ENCODE measurements around the gene TPP1. TPM values are rescaled to one million over a fixed set of nuclear protein-coding genes. Genes with fewer than 3 reads are reported as not detected.

Gene TPP1
- total and polyA plus RNA-seq, 2 donors (not counting 1 experiment from before 2014, with no cell fraction given) = 127 to 136 TPM

DNA sequence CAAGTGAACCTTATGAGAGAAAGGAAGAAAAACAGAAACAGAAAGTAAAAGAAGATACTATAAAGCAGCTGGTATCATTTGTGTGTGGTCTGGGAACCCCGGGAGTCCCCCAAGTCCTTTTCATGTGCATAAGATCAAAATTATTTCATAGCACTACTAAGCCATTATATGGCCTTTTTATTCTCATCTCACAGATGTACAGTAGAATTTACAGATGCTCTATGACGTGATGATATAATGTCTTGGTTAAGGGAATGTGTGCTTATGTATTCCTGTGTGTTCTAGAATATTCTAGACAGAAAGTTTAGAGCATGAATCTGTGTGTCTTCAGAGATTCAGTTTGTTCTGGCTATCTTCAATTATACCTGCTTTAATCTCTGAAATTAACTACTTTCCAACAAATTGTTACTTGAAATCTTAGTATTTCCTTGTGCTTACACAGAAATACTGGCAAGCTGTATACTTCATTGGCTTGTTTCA, 8.6 kb upstream of the TPP1 start:
- Histone ChIP-seq H3K9me3 (ENCODE audit: control insufficient read depth, insufficient read depth, low read depth, low read length) (no peaks in the 10 kb centered on the region), H3K4me1 (ENCODE audit: control insufficient read depth, extremely low read depth, insufficient read depth, low read length) (no peaks in the 10 kb centered on the region), H2AFZ (ENCODE audit: low read length) (no peak overlapping the region), H3K4me3 (replicated peaks in 1 of 4; ENCODE audit: control extremely low read depth in 1 of 4, insufficient read depth in 1 of 4, low read depth in 3 of 4, low read length in 4 of 4) (no peak overlapping the region), H3K4me2 (ENCODE audit: extremely low read depth, insufficient read depth, low read length) (no peak overlapping the region), H3K27me3 (ENCODE audit: control insufficient read depth, insufficient read depth, low read length) (no peaks in the 10 kb centered on the region), H3K9ac (ENCODE audit: insufficient read depth, low read length) (no peak overlapping the region), H3K79me2 (ENCODE audit: control insufficient read depth, insufficient read depth, low read length) (no peaks in the 10 kb centered on the region), H3K27ac (ENCODE audit: insufficient read depth, low read length) (no peak overlapping the region), H4K20me1 (ENCODE audit: control insufficient read depth, extremely low read depth, insufficient read depth, low read length) (no peaks in the 10 kb centered on the region), H3K36me3 (ENCODE audit: control insufficient read depth, insufficient read depth, low read length) (no peaks in the 10 kb centered on the region)
- TF ChIP-seq EZH2 (IDR thresholded peaks at IDR 0.05; ENCODE audit: low read length, missing control alignments) = no peak
- TF ChIP-seq, protein P1, sequence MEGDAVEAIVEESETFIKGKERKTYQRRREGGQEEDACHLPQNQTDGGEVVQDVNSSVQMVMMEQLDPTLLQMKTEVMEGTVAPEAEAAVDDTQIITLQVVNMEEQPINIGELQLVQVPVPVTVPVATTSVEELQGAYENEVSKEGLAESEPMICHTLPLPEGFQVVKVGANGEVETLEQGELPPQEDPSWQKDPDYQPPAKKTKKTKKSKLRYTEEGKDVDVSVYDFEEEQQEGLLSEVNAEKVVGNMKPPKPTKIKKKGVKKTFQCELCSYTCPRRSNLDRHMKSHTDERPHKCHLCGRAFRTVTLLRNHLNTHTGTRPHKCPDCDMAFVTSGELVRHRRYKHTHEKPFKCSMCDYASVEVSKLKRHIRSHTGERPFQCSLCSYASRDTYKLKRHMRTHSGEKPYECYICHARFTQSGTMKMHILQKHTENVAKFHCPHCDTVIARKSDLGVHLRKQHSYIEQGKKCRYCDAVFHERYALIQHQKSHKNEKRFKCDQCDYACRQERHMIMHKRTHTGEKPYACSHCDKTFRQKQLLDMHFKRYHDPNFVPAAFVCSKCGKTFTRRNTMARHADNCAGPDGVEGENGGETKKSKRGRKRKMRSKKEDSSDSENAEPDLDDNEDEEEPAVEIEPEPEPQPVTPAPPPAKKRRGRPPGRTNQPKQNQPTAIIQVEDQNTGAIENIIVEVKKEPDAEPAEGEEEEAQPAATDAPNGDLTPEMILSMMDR (conservative IDR thresholded peaks at IDR 0.05 in 1 of 2, IDR thresholded peaks at IDR 0.05 in 1 of 2; ENCODE audit: low read depth in 1 of 2, low read length in 2 of 2) = no peak
- DNase-seq (ENCODE audit: low read depth in 2 of 2) = no peak

DNA sequence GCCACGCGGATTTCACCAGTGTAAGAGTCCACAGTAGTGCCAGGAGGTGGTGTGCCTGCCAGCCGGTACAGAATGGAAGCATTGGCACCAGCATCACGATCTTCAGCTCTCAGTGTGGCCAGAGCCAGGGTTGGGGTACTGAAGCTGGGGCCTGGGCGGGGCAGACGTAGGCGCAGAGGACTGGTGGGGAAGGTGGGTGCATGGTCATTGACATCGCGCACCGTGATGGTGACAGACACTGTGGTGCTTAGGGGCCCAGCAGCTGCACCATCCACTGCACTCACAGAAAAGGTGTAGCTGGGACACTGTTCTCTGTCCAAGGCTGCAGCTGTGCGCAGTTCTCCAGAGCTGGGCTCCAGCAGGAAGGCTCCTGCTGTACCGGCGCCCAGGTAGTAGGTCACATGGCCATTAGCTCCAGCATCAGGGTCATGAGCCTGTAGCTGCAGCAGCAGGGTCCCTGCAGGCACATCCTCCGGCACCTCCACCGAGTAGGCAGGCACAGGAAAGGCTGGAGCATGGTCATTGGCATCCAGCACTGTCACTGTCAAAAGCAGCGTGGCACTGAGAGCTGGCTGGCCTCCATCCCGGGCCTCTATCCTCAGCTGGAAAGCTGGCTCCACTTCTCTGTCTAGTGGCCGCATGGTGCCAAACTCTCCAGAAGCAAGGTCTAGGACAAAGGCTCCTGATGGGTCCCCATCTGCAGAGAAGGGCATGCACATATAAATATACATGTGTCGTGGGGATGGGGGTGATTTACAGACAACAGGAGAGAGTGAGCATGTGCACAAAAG, 7.9 kb upstream of the TPP1 start:
- Histone ChIP-seq H3K9ac (ENCODE audit: insufficient read depth, low read length) (no peak overlapping the region), H3K79me2 (ENCODE audit: control insufficient read depth, insufficient read depth, low read length) (no peaks in the 10 kb centered on the region), H3K9me3 (ENCODE audit: control insufficient read depth, insufficient read depth, low read depth, low read length) (no peaks in the 10 kb centered on the region), H2AFZ (ENCODE audit: low read length) (no peak overlapping the region), H3K4me1 (ENCODE audit: control insufficient read depth, extremely low read depth, insufficient read depth, low read length) (no peaks in the 10 kb centered on the region), H3K4me3 (replicated peaks in 1 of 4; ENCODE audit: control extremely low read depth in 1 of 4, insufficient read depth in 1 of 4, low read depth in 3 of 4, low read length in 4 of 4) (no peak overlapping the region), H3K27ac (ENCODE audit: insufficient read depth, low read length) (no peak overlapping the region), H3K27me3 (ENCODE audit: control insufficient read depth, insufficient read depth, low read length) (no peaks in the 10 kb centered on the region), H3K36me3 (ENCODE audit: control insufficient read depth, insufficient read depth, low read length) (no peaks in the 10 kb centered on the region), H4K20me1 (ENCODE audit: control insufficient read depth, extremely low read depth, insufficient read depth, low read length) (no peaks in the 10 kb centered on the region), H3K4me2 (ENCODE audit: extremely low read depth, insufficient read depth, low read length) (no peak overlapping the region)
- no peak for DNase-seq (ENCODE audit: low read depth in 2 of 2)
- TF ChIP-seq, protein P1 (conservative IDR thresholded peaks at IDR 0.05 in 1 of 2, IDR thresholded peaks at IDR 0.05 in 1 of 2; ENCODE audit: low read depth in 1 of 2, low read length in 2 of 2) = no peak
- TF ChIP-seq EZH2 (IDR thresholded peaks at IDR 0.05; ENCODE audit: low read length, missing control alignments) = no peak

DNA sequence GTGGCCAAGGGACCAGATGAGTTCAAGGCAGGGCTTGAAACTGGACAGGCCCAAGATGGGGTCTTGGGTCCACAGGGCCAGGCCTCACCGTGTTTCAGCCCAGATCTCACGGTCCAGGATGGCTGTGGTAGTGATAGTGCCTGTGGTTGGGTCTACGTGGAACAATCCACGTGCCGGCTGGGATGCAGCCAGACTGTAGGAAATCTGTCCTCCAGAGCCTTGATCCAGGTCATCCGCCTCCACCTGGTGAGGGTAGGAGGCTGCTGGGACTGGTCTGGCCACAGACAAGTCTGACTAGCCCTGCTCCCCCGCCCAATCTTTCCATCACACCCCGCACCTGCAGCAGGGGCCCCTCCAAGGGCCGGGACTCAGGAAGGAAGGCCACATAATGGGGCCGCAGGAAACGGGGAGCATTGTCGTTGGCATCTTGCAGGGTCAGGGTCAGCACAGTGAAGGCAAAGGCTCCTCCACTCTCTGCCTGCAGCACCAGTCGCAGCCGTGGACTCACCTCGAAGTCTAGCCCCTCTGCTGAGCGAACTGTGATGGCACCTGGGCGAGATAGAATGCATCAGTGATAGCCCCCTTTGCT, 6.7 kb upstream of the TPP1 start:
- H3K9ac ChIP-seq (ENCODE audit: insufficient read depth, low read length) = no peak overlapping the region
- H4K20me1 ChIP-seq (ENCODE audit: control insufficient read depth, extremely low read depth, insufficient read depth, low read length) = no peaks in the 10 kb centered on the region
- H3K4me1 ChIP-seq (ENCODE audit: control insufficient read depth, extremely low read depth, insufficient read depth, low read length) = no peaks in the 10 kb centered on the region
- no peak for DNase-seq (ENCODE audit: low read depth in 2 of 2)
- no peak for TF ChIP-seq EZH2 (IDR thresholded peaks at IDR 0.05; ENCODE audit: low read length, missing control alignments)
- TF ChIP-seq, protein P1 (conservative IDR thresholded peaks at IDR 0.05 in 1 of 2, IDR thresholded peaks at IDR 0.05 in 1 of 2; ENCODE audit: low read depth in 1 of 2, low read length in 2 of 2) = no peak
- H3K4me3 ChIP-seq (replicated peaks in 1 of 4; ENCODE audit: control extremely low read depth in 1 of 4, insufficient read depth in 1 of 4, low read depth in 3 of 4, low read length in 4 of 4) = no peak overlapping the region
- H3K4me2 ChIP-seq (ENCODE audit: extremely low read depth, insufficient read depth, low read length) = no peak overlapping the region
- no peaks in the 10 kb centered on the region for H3K9me3 ChIP-seq (ENCODE audit: control insufficient read depth, insufficient read depth, low read depth, low read length)
- H3K27me3 ChIP-seq (ENCODE audit: control insufficient read depth, insufficient read depth, low read length) = no peaks in the 10 kb centered on the region
- H3K79me2 ChIP-seq (ENCODE audit: control insufficient read depth, insufficient read depth, low read length) = no peaks in the 10 kb centered on the region
- H3K36me3 ChIP-seq (ENCODE audit: control insufficient read depth, insufficient read depth, low read length) = no peaks in the 10 kb centered on the region
- no peak overlapping the region for H2AFZ ChIP-seq (ENCODE audit: low read length)
- H3K27ac ChIP-seq (ENCODE audit: insufficient read depth, low read length) = no peak overlapping the region
